Transverse colon (tissue), 4 donors: ENCODE results near the gene GRIK4. TPM values are rescaled to one million over a fixed set of nuclear protein-coding genes. Genes with fewer than 3 reads are reported as not detected.

Experiments used
- DNase-seq: peaks from one replicate; pipeline ENCODE4 v3.0.0-alpha.2; 2019
- H3K27ac ChIP-seq, 4 donors: fragments of 200-600 bp; sonication (generic); 2 replicates each; pipeline ENCODE4 v1.5.1; 2016 to 2018; ENCODE audit warnings: inconsistent platforms in 4 of 4
- H3K27me3 ChIP-seq: fragments of 200-600 bp; sonication (generic); 2 replicates; pipeline ENCODE4 v1.5.1; 2017; ENCODE audit warnings: inconsistent platforms
- H3K36me3 ChIP-seq, 4 donors: fragments of 200-600 bp; sonication (generic); 2 replicates each; pipeline ENCODE4 v1.5.1; 2017 to 2019; ENCODE audit warnings: inconsistent platforms in 4 of 4
- H3K4me1 ChIP-seq, 4 donors: fragments of 200-600 bp; sonication (generic); 2 replicates each; pipeline ENCODE4 v1.5.1; 2017 to 2020; ENCODE audit warnings: inconsistent platforms in 4 of 4
- H3K4me3 ChIP-seq, 4 donors: fragments of 200-600 bp; sonication (generic); 1 replicate in 1 of 4; 2 replicates in 3 of 4; pipeline versions ENCODE4 v1.5.1 to v1.6.1; 2017 to 2019; ENCODE audit warnings: inconsistent platforms in 4 of 4
- H3K9me3 ChIP-seq, 2 donors: fragments of 200-600 bp; sonication (generic); 2 replicates each; pipeline ENCODE4 v1.5.1; 2017 to 2019; ENCODE audit warnings: inconsistent platforms in 2 of 2
- EP300 ChIP-seq: sonication (generic); formaldehyde crosslinking; IDR thresholded peaks from one replicate; pipeline ENCODE4 v1.6.1; 2017; ENCODE audit warnings: antibody characterized with exemption, low read depth
- POLR2A ChIP-seq: fragments of 450-650 bp; IDR thresholded peaks from one replicate; pipeline ENCODE4 v1.6.1; 2016; ENCODE audit warnings: antibody characterized with exemption, mild to moderate bottlenecking, moderate library complexity
- POLR2AphosphoS5 ChIP-seq, 3 donors: sonication (generic); formaldehyde crosslinking; IDR thresholded peaks; one replicate each; pipeline ENCODE4 v1.6.1; 2016; ENCODE audit warnings: antibody characterized with exemption in 3 of 3
- WGBS, 2 donors: methylation state at CpG; one replicate each; pipeline ENCODE4 v1.1.5; 2018; ENCODE audit warnings: low coverage in 1 of 2; 5-methylcytosine and 5-hydroxymethylcytosine counted together
- in situ Hi-C, 4 donors: fragments of 200-750 bp; cut with MboI; loops; one replicate each; pipeline versions ENCODE4 v1.15.0 to v1.15.1; 2017; ENCODE audit warnings: low sequenced_read_pairs in 3 of 4, low pct_ligation_motif_present in 1 of 4, low pct_unique_long_range_greater_than_20kb in 1 of 4
- intact Hi-C: fragments of 100-400 bp; cut with DNase I; formaldehyde crosslinking; loops from one replicate; pipeline ENCODE4 v1.15.1; 2023; ENCODE audit warnings: low total_unique reads
- total RNA-seq, 4 donors: library from RNA; depleted of rRNA; stranded (reverse); fragments of >200 nt; gene quantifications; one replicate each; pipeline ENCODE4 v1.1.0, GENCODE V29; 2016
- TF ChIP-seq, protein P1 (sequence below), 5 experiments: fragments of 200-600 bp in 3 of 5; fragments of 450-650 bp in 2 of 5; sonication (generic) in 3 of 5; IDR thresholded peaks; 1 replicate in 2 of 5; 2 replicates in 3 of 5; pipeline ENCODE4 v1.5.1; 2016 to 2017; ENCODE audit warnings: antibody characterized with exemption in 5 of 5, inconsistent platforms in 3 of 5, mild to moderate bottlenecking in 2 of 5, moderate library complexity in 1 of 5

The GRIK4 gene
- total RNA-seq, 4 donors from 2014 or later, result 2.6 TPM; not detected in 3

DNA sequence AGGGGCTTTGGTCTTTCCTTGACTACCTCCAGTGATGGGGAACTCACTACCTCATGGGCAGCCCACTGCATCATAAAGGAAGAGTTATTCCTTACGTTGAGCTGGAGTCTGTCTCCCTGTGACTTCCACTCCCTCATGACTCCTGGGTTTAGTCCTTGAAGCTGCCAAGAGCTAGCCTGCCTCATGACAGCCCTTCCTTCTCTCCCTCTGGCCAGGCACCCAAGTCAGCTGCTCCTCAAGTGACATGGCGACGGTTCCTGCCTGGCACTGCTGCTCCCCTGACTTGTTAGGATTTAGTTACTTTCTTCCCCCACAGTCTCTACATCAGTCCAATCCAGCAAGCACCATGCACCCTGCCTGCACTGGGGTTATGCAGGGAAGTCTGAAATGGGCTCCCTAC, 316.3 kb downstream of the GRIK4 start:
- intact Hi-C loops, result no loop called here
- Histone ChIP-seq H3K9me3 (no peaks in the 10 kb centered on the region), H3K4me1 (no peaks in the 10 kb centered on the region), H3K4me3 (no peak overlapping the region), H3K36me3 (no peaks in the 10 kb centered on the region), H3K27ac (no peak overlapping the region), H3K27me3 (peaks cover 5% of the 10 kb centered on the region)
- DNase-seq, result no peak
- in situ Hi-C loops, result no loop called here
- WGBS, 2 donors, result 90% methylated on average over 3 of the region's 3 CpGs; no CpG with 5 or more reads in 1 of the 2 donors
- TF ChIP-seq, protein P1, sequence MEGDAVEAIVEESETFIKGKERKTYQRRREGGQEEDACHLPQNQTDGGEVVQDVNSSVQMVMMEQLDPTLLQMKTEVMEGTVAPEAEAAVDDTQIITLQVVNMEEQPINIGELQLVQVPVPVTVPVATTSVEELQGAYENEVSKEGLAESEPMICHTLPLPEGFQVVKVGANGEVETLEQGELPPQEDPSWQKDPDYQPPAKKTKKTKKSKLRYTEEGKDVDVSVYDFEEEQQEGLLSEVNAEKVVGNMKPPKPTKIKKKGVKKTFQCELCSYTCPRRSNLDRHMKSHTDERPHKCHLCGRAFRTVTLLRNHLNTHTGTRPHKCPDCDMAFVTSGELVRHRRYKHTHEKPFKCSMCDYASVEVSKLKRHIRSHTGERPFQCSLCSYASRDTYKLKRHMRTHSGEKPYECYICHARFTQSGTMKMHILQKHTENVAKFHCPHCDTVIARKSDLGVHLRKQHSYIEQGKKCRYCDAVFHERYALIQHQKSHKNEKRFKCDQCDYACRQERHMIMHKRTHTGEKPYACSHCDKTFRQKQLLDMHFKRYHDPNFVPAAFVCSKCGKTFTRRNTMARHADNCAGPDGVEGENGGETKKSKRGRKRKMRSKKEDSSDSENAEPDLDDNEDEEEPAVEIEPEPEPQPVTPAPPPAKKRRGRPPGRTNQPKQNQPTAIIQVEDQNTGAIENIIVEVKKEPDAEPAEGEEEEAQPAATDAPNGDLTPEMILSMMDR (IDR thresholded peaks at IDR 0.05), result no peak

DNA sequence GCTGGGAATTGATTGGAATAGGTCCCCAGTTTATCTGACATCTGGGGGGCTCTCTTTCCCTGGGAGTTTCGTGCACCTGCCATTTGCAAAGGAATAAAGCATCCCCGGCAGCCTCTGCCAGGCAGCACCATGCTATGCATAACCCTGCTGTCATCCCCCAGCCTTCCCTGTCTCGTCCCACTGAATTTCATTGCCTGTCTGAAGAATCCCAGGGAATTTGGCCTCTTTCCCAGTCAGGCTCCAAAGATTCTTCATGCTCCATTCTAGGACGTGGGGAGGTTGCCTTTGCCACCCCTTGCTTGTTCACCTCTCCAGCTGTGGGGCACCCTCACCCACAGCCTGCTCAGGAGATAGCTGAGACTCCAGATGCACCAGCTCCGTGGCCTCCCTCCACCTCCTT, 317.3 kb downstream of the GRIK4 start:
- DNase-seq, result no peak
- in situ Hi-C loops, result no loop called here
- H3K4me1 ChIP-seq, result no peaks in the 10 kb centered on the region
- peaks cover 5% of the 10 kb centered on the region for H3K27me3 ChIP-seq
- 57% methylated on average over 5 of the region's 5 CpGs; no CpG with 5 or more reads in 1 of the 2 donors for WGBS, 2 donors
- H3K27ac ChIP-seq, result no peak overlapping the region
- no peaks in the 10 kb centered on the region for H3K36me3 ChIP-seq
- intact Hi-C loops, result no loop called here
- H3K4me3 ChIP-seq, result no peak overlapping the region
- H3K9me3 ChIP-seq, result no peaks in the 10 kb centered on the region
- no peak for TF ChIP-seq POLR2A
- no peak for TF ChIP-seq EP300
- TF ChIP-seq, protein P1 (IDR thresholded peaks at IDR 0.05), result no peak
- TF ChIP-seq POLR2AphosphoS5 (IDR thresholded peaks at IDR 0.05), result no peak

DNA sequence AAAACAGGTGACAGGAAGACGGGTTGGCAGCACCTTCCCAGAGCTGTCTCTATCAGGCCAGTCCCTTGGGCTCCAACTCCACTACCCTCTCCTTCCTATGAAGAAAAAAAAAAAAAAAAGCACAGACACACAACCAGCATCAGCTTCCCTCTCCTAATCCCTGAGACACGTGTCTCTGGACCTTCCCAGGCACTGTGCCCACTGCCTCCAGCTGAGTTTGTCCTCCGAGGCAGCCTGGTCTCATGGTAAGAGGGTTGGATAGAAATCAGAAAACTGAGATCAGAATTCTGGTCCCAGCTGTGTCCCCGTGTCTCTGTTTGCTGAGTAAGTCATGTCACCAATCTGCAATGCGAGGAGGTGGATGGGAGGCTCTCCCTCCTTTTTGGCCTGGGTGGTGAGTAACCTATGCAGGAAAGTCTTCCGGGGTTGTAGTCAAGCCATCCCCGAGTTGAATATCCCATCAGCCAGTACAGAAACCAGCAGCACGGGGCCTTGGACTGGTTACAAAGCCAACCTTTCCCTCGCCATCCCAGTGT, 318.6 kb downstream of the GRIK4 start:
- intact Hi-C loops (no loop called here), in situ Hi-C loops (no loop called here)
- peaks cover 5% of the 10 kb centered on the region for H3K27me3 ChIP-seq
- H3K27ac ChIP-seq, result no peak overlapping the region
- 65 to 76% methylated on average over 4 to 9 of the region's 9 CpGs for WGBS, 2 donors
- TF ChIP-seq, protein P1 (IDR thresholded peaks at IDR 0.05), result no peak
- no peak for TF ChIP-seq POLR2AphosphoS5 (IDR thresholded peaks at IDR 0.05)
- TF ChIP-seq POLR2A, result no peak
- TF ChIP-seq EP300, result no peak
- H3K4me1 ChIP-seq, result no peaks in the 10 kb centered on the region
- no peaks in the 10 kb centered on the region for H3K9me3 ChIP-seq
- DNase-seq, result no peak
- H3K36me3 ChIP-seq, result no peaks in the 10 kb centered on the region
- H3K4me3 ChIP-seq, result no peak overlapping the region

DNA sequence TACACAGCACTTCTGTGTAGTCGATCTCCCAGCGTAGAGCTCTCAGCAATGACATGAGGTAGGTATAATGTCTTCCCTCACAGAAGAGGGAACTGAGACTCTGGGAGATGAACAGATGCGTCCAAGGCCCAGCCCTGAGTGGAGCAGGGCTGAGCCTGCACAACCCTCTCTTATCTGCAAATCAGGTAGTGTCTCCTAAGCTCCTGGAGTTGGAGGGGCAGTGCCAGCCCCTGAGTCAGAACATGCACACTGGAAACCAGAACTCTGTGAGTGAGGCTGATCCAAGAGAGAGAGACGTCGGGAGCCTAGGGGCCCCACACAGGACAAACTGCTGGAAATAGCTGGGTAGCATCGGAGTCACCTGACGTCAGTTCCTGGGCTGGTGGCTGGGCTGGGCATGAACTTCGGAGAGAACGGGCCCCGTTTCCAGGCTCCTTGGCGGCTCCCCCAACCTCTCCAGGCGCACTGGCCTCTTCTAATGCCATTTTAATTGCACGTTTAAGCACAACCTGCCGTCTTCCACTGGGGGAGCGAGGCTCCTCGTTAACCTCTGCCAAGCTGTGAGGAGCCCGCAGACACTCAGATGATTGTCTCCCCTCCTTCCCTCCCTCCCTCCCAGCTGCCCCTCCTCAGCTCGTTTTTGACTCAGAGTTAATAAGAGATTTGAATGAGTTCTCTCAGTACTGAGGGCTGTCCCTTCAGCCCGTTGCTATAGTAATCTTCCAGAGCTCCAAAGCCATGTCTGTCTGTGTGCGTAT, 321.1 kb downstream of the GRIK4 start:
- no peak for TF ChIP-seq POLR2A
- no peak for TF ChIP-seq POLR2AphosphoS5 (IDR thresholded peaks at IDR 0.05)
- TF ChIP-seq, protein P1 (IDR thresholded peaks at IDR 0.05), result no peak
- TF ChIP-seq EP300, result no peak
- WGBS, 2 donors, result 67 to 80% methylated on average over 5 to 20 of the region's 20 CpGs
- intact Hi-C loops (no loop called here), in situ Hi-C loops (no loop called here)
- Histone ChIP-seq H3K27ac (no peak overlapping the region), H3K4me3 (no peak overlapping the region), H3K27me3 (peaks cover 5% of the 10 kb centered on the region), H3K4me1 (no peaks in the 10 kb centered on the region), H3K9me3 (no peaks in the 10 kb centered on the region), H3K36me3 (no peaks in the 10 kb centered on the region)
- DNase-seq, result no peak
